ENCODE data around the gene KCNQ2. TPM values are rescaled to one million over a fixed set of nuclear protein-coding genes. Genes with fewer than 3 reads are reported as not detected.

The KCNQ2 gene
- total and polyA plus RNA-seq, 10 of the 15 experiments (the other 5 are each of a cell fraction or from before 2014, with no cell fraction given): 0.06 to 0.49 (median 0.26) TPM; not detected in 7

GRCh38 chr20:63421913-63422312 is 50.5 kb downstream of the KCNQ2 start (continued):
- no peak for TF ChIP-seq NRF1 (conservative IDR thresholded peaks at IDR 0.05; ENCODE audit: low read depth, low read length)
- TF ChIP-seq POLR2A (IDR thresholded peaks at IDR 0.05; ENCODE audit: low read depth, low read length): no peak
- TF ChIP-seq NFXL1 (IDR thresholded peaks at IDR 0.05; ENCODE audit: borderline replicate concordance): no peak
- no peak for TF ChIP-seq ATF3 (IDR thresholded peaks at IDR 0.05; ENCODE audit: borderline replicate concordance, extremely low read depth, low read depth, low read length)
- no peak for TF ChIP-seq BCL3 (IDR thresholded peaks at IDR 0.05; ENCODE audit: borderline replicate concordance, insufficient read depth, low read depth, low read length, poor library complexity, severe bottlenecking)
- no peak for TF ChIP-seq CTCF (IDR thresholded peaks at IDR 0.05 in 2 of 3, conservative IDR thresholded peaks at IDR 0.05 in 1 of 3; ENCODE audit: control insufficient read depth in 2 of 3, extremely low read depth in 1 of 3, insufficient read depth in 1 of 3, low read depth in 3 of 3, low read length in 3 of 3)
- TF ChIP-seq BHLHE40 (IDR thresholded peaks at IDR 0.05; ENCODE audit: borderline replicate concordance in 1 of 2, low read depth in 2 of 2, low read length in 1 of 2): no peak

GRCh38 chr20:63421094-63421692 is 51.3 kb downstream of the KCNQ2 start:
- no peak overlapping the region for H3K27ac ChIP-seq (ENCODE audit: control insufficient read depth, insufficient read depth)
- H3K4me3 ChIP-seq: no peak overlapping the region
- no peaks in the 10 kb centered on the region for H4K20me1 ChIP-seq (ENCODE audit: control insufficient read depth, insufficient read depth)
- BruUV-seq (replicated peaks): no TSS peak
- H2AFZ ChIP-seq (ENCODE audit: control insufficient read depth, low read depth, low read length): no peak overlapping the region
- intact Hi-C loops (cut with micrococcal nuclease; ENCODE audit: unreplicated experiment) (no loop called here), in situ Hi-C loops (cut with MboI) (no loop called here)
- ChIA-PET POLR2A (no interaction called here), CTCF (interaction anchor here (0.7 kb wide), 1 partner anchor 24 kb away, joined by 3 read pairs; no protein-coding TSS in a partner anchor), SMC1A (ENCODE audit: uncharacterized antibody, unreplicated experiment) (no interaction called here), RAD21 (ENCODE audit: unreplicated experiment) (no interaction called here)
- no peak for ATAC-seq
- H3K4me1 ChIP-seq (ENCODE audit: control insufficient read depth, insufficient read depth, low read length): no peaks in the 10 kb centered on the region
- no peak for DNase-seq (ENCODE audit: low read depth, low spot score)
- no peak for FAIRE-seq
- H3K36me3 ChIP-seq (ENCODE audit: control insufficient read depth in 2 of 2, insufficient read depth in 2 of 2, low read length in 1 of 2): no peaks in the 10 kb centered on the region
- H3K27me3 ChIP-seq (replicated peaks in 1 of 2; ENCODE audit: control insufficient read depth in 2 of 2, insufficient read depth in 2 of 2, low read length in 1 of 2): no peaks in the 10 kb centered on the region; a peak in 1 of 4 replicates
- H3K9me3 ChIP-seq (replicated peaks; ENCODE audit: control insufficient read depth, insufficient read depth, low read length): no peaks in the 10 kb centered on the region
- no peak overlapping the region for H3K4me2 ChIP-seq (ENCODE audit: control insufficient read depth, insufficient read depth)
- H3K79me2 ChIP-seq (ENCODE audit: control insufficient read depth, insufficient read depth, low read length): no peaks in the 10 kb centered on the region
- TF ChIP-seq PAX5 (IDR thresholded peaks at IDR 0.05; ENCODE audit: borderline replicate concordance, low read depth, low read length) (no peak), SP1 (IDR thresholded peaks at IDR 0.05; ENCODE audit: low read depth, low read length) (no peak), MYB (IDR thresholded peaks at IDR 0.05; ENCODE audit: borderline replicate concordance, low read depth, low read length) (no peak), EP300 (IDR thresholded peaks at IDR 0.05; ENCODE audit: borderline replicate concordance in 1 of 2, control insufficient read depth in 1 of 2, low read depth in 2 of 2, low read length in 2 of 2) (no peak)
- 28% methylated on average over 29 of the region's 29 CpGs for whole genome bisulfite sequencing (ENCODE audit: insufficient coverage, insufficient replicate concordance, low lambda C conversion rate, missing lambda C conversion rate)
- H3K9ac ChIP-seq (ENCODE audit: control insufficient read depth, insufficient read depth, low read length): no peak overlapping the region
